ENCODE measurements around the gene THEM5.

The THEM5 gene

GRCh38 chr1:151800830-151801229, 52.7 kb downstream of the THEM5 start:
- DNase-seq (ENCODE audit: low read depth), result no peak

GRCh38 chr1:151799179-151800022, 54.1 kb downstream of the THEM5 start:
- DNase-seq (ENCODE audit: low read depth), result no peak

GRCh38 chr1:151798571-151798970, 54.9 kb downstream of the THEM5 start:
- no peak for DNase-seq (ENCODE audit: low read depth)
